Right lobe of liver (tissue), 4 donors: ENCODE data around the gene ARHGAP42.

Experiments
- CTCF ChIP-seq, 4 donors: fragments of 200-600 bp in 3 of 4; fragments of 450-650 bp in 1 of 4; IDR thresholded peaks; one replicate each; pipeline versions ENCODE4 v1.5.1 to v1.8.0; 2016 to 2022; ENCODE audit warnings: antibody characterized with exemption in 4 of 4, mild to moderate bottlenecking in 2 of 4
- POLR2A ChIP-seq: fragments of 450-650 bp; IDR thresholded peaks from one replicate; pipeline ENCODE4 v1.6.1; 2017; ENCODE audit warnings: antibody characterized with exemption, mild to moderate bottlenecking
- donor health status: DM: no; HTN: no; CAD: no.
- donor health status: DM: no; HTN: no; CAD: no.
- donor health status: DM: no; HTN: yes; CAD: no.

DNA sequence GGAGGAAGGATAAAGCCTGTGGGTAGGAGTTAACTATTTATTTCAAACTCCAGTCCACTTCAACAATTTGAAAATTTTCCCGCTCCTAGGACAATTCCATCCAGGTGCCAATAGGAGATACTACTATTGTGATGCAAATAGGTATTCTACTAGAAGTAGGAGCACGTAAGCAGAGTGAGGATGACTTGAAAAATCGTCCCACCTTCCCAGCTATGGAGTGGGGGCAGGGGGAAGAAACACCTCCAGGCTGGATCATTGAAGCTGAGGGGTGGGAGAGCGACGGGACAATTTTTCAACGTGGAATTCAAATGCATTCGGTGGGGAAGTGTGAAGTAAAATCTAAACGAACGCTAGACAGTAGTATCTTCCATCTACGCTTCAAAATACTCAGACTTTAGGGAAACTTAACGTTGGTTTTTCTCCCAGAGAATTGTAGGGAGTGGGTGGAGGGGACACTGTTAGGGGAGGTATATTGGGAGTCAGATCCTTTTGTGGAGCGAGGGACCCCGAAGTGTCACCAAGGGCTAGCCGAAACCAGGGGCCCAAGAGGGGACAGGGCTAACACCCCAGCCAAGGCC is 523 bp upstream of the ARHGAP42 start:
- TF ChIP-seq CTCF (IDR thresholded peaks at IDR 0.05) (no peak), POLR2A (no peak)
